Liver (tissue), 9 donors: Measurements from ENCODE around the gene GPR61. TPM values are rescaled to one million over a fixed set of nuclear protein-coding genes. Genes with fewer than 3 reads are reported as not detected.

ENCODE experiments used
- DNase-seq: peaks from one replicate; pipeline ENCODE4 v3.0.0-alpha.2; 2017; ENCODE audit warnings: low spot score
- H3K27ac ChIP-seq, 2 donors: one replicate each; pipeline ENCODE4 v1.7.0; 2013; ENCODE audit warnings: inconsistent platforms in 2 of 2, low read length in 2 of 2, control low read depth in 1 of 2, low read depth in 1 of 2, mild to moderate bottlenecking in 1 of 2
- H3K27me3 ChIP-seq, 4 donors: one replicate each; pipeline versions ENCODE4 v1.6.1 to v1.7.0; 2013; ENCODE audit warnings: low read length in 3 of 4, inconsistent platforms in 1 of 4, mild to moderate bottlenecking in 1 of 4, moderate library complexity in 1 of 4; ENCODE audit not compliant: control insufficient read depth in 4 of 4, insufficient read depth in 4 of 4
- H3K36me3 ChIP-seq, 4 donors: one replicate each; pipeline versions ENCODE4 v1.6.1 to v1.7.0; 2013; ENCODE audit warnings: low read length in 3 of 4, mild to moderate bottlenecking in 3 of 4, low read depth in 1 of 4, moderate library complexity in 1 of 4; ENCODE audit not compliant: control insufficient read depth in 4 of 4, insufficient read depth in 3 of 4
- H3K4me1 ChIP-seq, 4 donors: one replicate each; pipeline versions ENCODE4 v1.6.1 to v1.7.0; 2013; ENCODE audit warnings: low read length in 3 of 4, mild to moderate bottlenecking in 3 of 4, moderate library complexity in 1 of 4; ENCODE audit not compliant: control insufficient read depth in 4 of 4, insufficient read depth in 4 of 4
- H3K4me3 ChIP-seq, 3 donors: one replicate each; pipeline versions ENCODE4 v1.6.1 to v1.7.0; 2013; ENCODE audit warnings: low read length in 3 of 3, control low read depth in 1 of 3, low read depth in 1 of 3, mild to moderate bottlenecking in 1 of 3
- H3K9ac ChIP-seq, 2 donors: one replicate each; pipeline ENCODE4 v1.7.0; 2013; ENCODE audit warnings: low read length in 2 of 2, mild to moderate bottlenecking in 2 of 2, moderate library complexity in 2 of 2, control low read depth in 1 of 2, low read depth in 1 of 2
- H3K9me3 ChIP-seq, 4 donors: one replicate each; pipeline versions ENCODE4 v1.6.1 to v1.7.0; 2013; ENCODE audit warnings: low read length in 3 of 4; ENCODE audit not compliant: control insufficient read depth in 4 of 4
- ATF3 ChIP-seq: IDR thresholded peaks from 2 replicates; pipeline ENCODE4 v1.6.1; 2016; ENCODE audit warnings: antibody characterized with exemption
- CTCF ChIP-seq: fragments of 150-350 bp; IDR thresholded peaks from 2 replicates; pipeline ENCODE4 v1.5.1; 2017; ENCODE audit warnings: improper control_type of control experiment, low read depth, low read length; ENCODE audit not compliant: missing input control
- EGR1 ChIP-seq, 2 donors: IDR thresholded peaks; 2 replicates each; pipeline ENCODE4 v1.6.1; 2016 to 2018; ENCODE audit warnings: antibody characterized with exemption in 2 of 2, low read depth in 2 of 2
- FOXA1 ChIP-seq: IDR thresholded peaks from 2 replicates; pipeline ENCODE4 v1.6.1; 2016; ENCODE audit warnings: antibody characterized with exemption
- FOXA2 ChIP-seq: IDR thresholded peaks from 2 replicates; pipeline ENCODE4 v1.6.1; 2016; ENCODE audit warnings: antibody characterized with exemption
- GABPA ChIP-seq, 2 donors: IDR thresholded peaks in 1 of 2; conservative IDR thresholded peaks in 1 of 2; 2 replicates each; pipeline ENCODE4 v1.6.1; 2016; ENCODE audit warnings: antibody characterized with exemption in 2 of 2, mild to moderate bottlenecking in 1 of 2, moderate library complexity in 1 of 2
- HNF4A ChIP-seq, 2 donors: conservative IDR thresholded peaks; 2 replicates each; pipeline ENCODE4 v1.6.1; 2016; ENCODE audit warnings: antibody characterized with exemption in 2 of 2, mild to moderate bottlenecking in 2 of 2
- HNF4G ChIP-seq: IDR thresholded peaks from 2 replicates; pipeline ENCODE4 v1.6.1; 2016; ENCODE audit warnings: antibody characterized with exemption
- JUND ChIP-seq, 2 donors: IDR thresholded peaks; 2 replicates each; pipeline ENCODE4 v1.6.1; 2016; ENCODE audit warnings: antibody characterized with exemption in 2 of 2
- MAX ChIP-seq: IDR thresholded peaks from 2 replicates; pipeline ENCODE4 v1.6.1; 2016; ENCODE audit warnings: antibody characterized with exemption
- NR2F2 ChIP-seq: IDR thresholded peaks from 2 replicates; pipeline ENCODE4 v1.6.1; 2016; ENCODE audit warnings: antibody characterized with exemption
- RAD21 ChIP-seq, 2 donors: IDR thresholded peaks; 2 replicates each; pipeline ENCODE4 v1.6.1; 2016; ENCODE audit warnings: antibody characterized with exemption in 2 of 2, mild to moderate bottlenecking in 2 of 2
- RXRA ChIP-seq, 2 donors: IDR thresholded peaks; 2 replicates each; pipeline ENCODE4 v1.6.1; 2017 to 2018; ENCODE audit warnings: antibody characterized with exemption in 2 of 2, mild to moderate bottlenecking in 1 of 2
- SP1 ChIP-seq: IDR thresholded peaks from 2 replicates; pipeline ENCODE4 v1.6.1; 2018; ENCODE audit warnings: antibody characterized with exemption, mild to moderate bottlenecking
- YY1 ChIP-seq: IDR thresholded peaks from 2 replicates; pipeline ENCODE4 v1.6.1; 2016; ENCODE audit warnings: antibody characterized with exemption, mild to moderate bottlenecking
- ZBTB33 ChIP-seq: IDR thresholded peaks from 2 replicates; pipeline ENCODE4 v1.6.1; 2016; ENCODE audit warnings: antibody characterized with exemption
- WGBS: extraction: QIAGEN DNeasy Blood & Tissue Kit; methylation state at CpG from one replicate; pipeline ENCODE4 v1.1.7; 2013; 5-methylcytosine and 5-hydroxymethylcytosine counted together
- polyA plus RNA-seq, 2 donors: library from polyadenylated mRNA; stranded (reverse) in 1 of 2; unstranded in 1 of 2; fragments of 200-250 nt in 1 of 2; fragments of >200 nt in 1 of 2; fragmentation: Nextera tagmentation in 1 of 2; extraction: Ambion mirVana in 1 of 2; gene quantifications; one replicate each; pipeline versions ENCODE4 v1.2.1 to v1.2.3, GENCODE V29; 2013 to 2015
- total RNA-seq, 2 donors: library from RNA; depleted of rRNA; stranded (reverse); fragments of >200 nt; gene quantifications; one replicate each; pipeline ENCODE4 v1.2.3, GENCODE V29; 2014
- TF ChIP-seq, protein P1 (sequence below): IDR thresholded peaks from 2 replicates; pipeline ENCODE4 v1.6.1; 2016; ENCODE audit warnings: antibody characterized with exemption, mild to moderate bottlenecking
- donor health status: healthy.
- donor health status: healthy.
- donor health status: healthy.
- donor health status: healthy.
- donor health status: healthy.

GPR61 gene
- total and polyA plus RNA-seq, 4 donors = 0.32 TPM; not detected in 3

GRCh38 chr1:109570414-109570813 lies 30.7 kb downstream of the GPR61 start:
- H3K27me3 ChIP-seq = no peaks in the 10 kb centered on the region
- DNase-seq = no peak
- H3K27ac ChIP-seq = no peak overlapping the region
- TF ChIP-seq JUND (IDR thresholded peaks at IDR 0.05) (no peak), RAD21 (IDR thresholded peaks at IDR 0.05) (no peak), RXRA (IDR thresholded peaks at IDR 0.05) (no peak), FOXA2 (no peak), GABPA (IDR thresholded peaks at IDR 0.05 in 1 of 2, conservative IDR thresholded peaks at IDR 0.05 in 1 of 2) (no peak), FOXA1 (no peak), NR2F2 (no peak), MAX (no peak), YY1 (no peak), HNF4G (no peak), ZBTB33 (no peak), EGR1 (IDR thresholded peaks at IDR 0.05; ENCODE audit: low read depth in 2 of 2) (no peak), CTCF (no peak)
- H3K36me3 ChIP-seq = peaks cover 0 to 2% (median 0%) of the 10 kb centered on the region in 4 donors
- H3K9ac ChIP-seq = no peak overlapping the region
- H3K4me3 ChIP-seq = no peak overlapping the region
- H3K9me3 ChIP-seq = no peaks in the 10 kb centered on the region
- 73% methylated on average over 3 of the region's 3 CpGs for WGBS
- H3K4me1 ChIP-seq = peaks cover 8 to 25% (median 24%) of the 10 kb centered on the region in 4 donors

DNA sequence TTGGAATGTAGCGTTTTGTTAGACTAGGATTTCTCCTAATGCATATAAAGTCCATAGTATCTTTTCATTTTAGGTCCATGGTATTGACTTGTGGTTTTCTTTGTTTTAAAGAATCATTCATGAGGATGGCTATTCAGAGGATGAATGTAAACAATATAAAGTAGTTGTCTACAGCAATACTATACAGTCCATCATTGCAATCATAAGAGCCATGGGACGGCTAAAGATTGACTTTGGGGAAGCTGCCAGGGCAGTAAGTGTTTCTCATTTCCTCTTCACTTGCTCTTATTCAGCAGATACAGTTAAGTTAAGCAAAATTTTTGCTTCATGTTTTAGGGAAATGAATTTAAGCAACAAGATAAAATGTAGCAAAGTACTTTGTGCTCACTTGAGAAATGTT lies 34.1 kb downstream of the GPR61 start:
- Histone ChIP-seq H3K27ac (no peak overlapping the region), H3K4me1 (peaks cover 0 to 6% (median 2%) of the 10 kb centered on the region in 4 donors)

More for the DNA sequence above, 34.1 kb downstream of the GPR61 start:
- no peak for DNase-seq
- no peaks in the 10 kb centered on the region for H3K27me3 ChIP-seq
- H3K9ac ChIP-seq = no peak overlapping the region
- no peak for TF ChIP-seq SP1
- TF ChIP-seq RXRA (IDR thresholded peaks at IDR 0.05) = no peak
- no peak for TF ChIP-seq RAD21 (IDR thresholded peaks at IDR 0.05)
- no peak for TF ChIP-seq YY1
- TF ChIP-seq EGR1 (IDR thresholded peaks at IDR 0.05; ENCODE audit: low read depth in 2 of 2) = no peak
- TF ChIP-seq, protein P1, sequence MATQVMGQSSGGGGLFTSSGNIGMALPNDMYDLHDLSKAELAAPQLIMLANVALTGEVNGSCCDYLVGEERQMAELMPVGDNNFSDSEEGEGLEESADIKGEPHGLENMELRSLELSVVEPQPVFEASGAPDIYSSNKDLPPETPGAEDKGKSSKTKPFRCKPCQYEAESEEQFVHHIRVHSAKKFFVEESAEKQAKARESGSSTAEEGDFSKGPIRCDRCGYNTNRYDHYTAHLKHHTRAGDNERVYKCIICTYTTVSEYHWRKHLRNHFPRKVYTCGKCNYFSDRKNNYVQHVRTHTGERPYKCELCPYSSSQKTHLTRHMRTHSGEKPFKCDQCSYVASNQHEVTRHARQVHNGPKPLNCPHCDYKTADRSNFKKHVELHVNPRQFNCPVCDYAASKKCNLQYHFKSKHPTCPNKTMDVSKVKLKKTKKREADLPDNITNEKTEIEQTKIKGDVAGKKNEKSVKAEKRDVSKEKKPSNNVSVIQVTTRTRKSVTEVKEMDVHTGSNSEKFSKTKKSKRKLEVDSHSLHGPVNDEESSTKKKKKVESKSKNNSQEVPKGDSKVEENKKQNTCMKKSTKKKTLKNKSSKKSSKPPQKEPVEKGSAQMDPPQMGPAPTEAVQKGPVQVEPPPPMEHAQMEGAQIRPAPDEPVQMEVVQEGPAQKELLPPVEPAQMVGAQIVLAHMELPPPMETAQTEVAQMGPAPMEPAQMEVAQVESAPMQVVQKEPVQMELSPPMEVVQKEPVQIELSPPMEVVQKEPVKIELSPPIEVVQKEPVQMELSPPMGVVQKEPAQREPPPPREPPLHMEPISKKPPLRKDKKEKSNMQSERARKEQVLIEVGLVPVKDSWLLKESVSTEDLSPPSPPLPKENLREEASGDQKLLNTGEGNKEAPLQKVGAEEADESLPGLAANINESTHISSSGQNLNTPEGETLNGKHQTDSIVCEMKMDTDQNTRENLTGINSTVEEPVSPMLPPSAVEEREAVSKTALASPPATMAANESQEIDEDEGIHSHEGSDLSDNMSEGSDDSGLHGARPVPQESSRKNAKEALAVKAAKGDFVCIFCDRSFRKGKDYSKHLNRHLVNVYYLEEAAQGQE = no peak
- no peak for TF ChIP-seq FOXA1
- no peak for TF ChIP-seq HNF4A (conservative IDR thresholded peaks at IDR 0.05)
- TF ChIP-seq ATF3 = no peak
- no peak for TF ChIP-seq GABPA (IDR thresholded peaks at IDR 0.05 in 1 of 2, conservative IDR thresholded peaks at IDR 0.05 in 1 of 2)
- TF ChIP-seq ZBTB33 = no peak
- TF ChIP-seq JUND (IDR thresholded peaks at IDR 0.05) = no peak
- no peak for TF ChIP-seq HNF4G
- TF ChIP-seq MAX = no peak
- TF ChIP-seq CTCF = no peak
- peaks cover 0 to 4% (median 2%) of the 10 kb centered on the region in 4 donors for H3K36me3 ChIP-seq
- H3K9me3 ChIP-seq = no peaks in the 10 kb centered on the region
- H3K4me3 ChIP-seq = no peak overlapping the region
- WGBS = 72% methylated on average over 2 of the region's 2 CpGs
